Prostate gland (tissue), 2 donors: Measurements from ENCODE around the gene SLC37A1.

ENCODE experiments used
- CTCF ChIP-seq, 4 experiments: fragments of 200-600 bp in 2 of 4; fragments of 450-650 bp in 2 of 4; sonication (generic) in 2 of 4; IDR thresholded peaks; 1 replicate in 3 of 4; 2 replicates in 1 of 4; pipeline ENCODE4 v1.5.1; 2016 to 2019; ENCODE audit warnings: antibody characterized with exemption in 4 of 4, mild to moderate bottlenecking in 2 of 4, moderate library complexity in 2 of 4
- POLR2A ChIP-seq: fragments of 450-650 bp; IDR thresholded peaks from one replicate; pipeline ENCODE4 v1.6.1; 2016; ENCODE audit warnings: antibody characterized with exemption, mild to moderate bottlenecking
- POLR2AphosphoS5 ChIP-seq: sonication (generic); formaldehyde crosslinking; IDR thresholded peaks from one replicate; pipeline ENCODE4 v1.6.1; 2017; ENCODE audit warnings: antibody characterized with exemption

- no peak for TF ChIP-seq CTCF (IDR thresholded peaks at IDR 0.05)
- TF ChIP-seq POLR2A: no peak
- TF ChIP-seq POLR2AphosphoS5: no peak
Observed at GRCh38 chr21:42569732-42570301, 56.2 kb downstream of the SLC37A1 start.
